Activated CD8-positive, alpha-beta T cell treated with anti-CD3 and anti-CD28 coated beads for 36 hours (primary cell): Measurements from ENCODE around the gene SLC38A1. TPM values are rescaled to one million over a fixed set of nuclear protein-coding genes. Genes with fewer than 3 reads are reported as not detected.

ENCODE experiments used
- ATAC-seq: fragments of 200-7000 bp; cut with Tn5 transposase; one replicate; pipeline ENCODE4 v1.10.0; 2021; ENCODE audit warnings: mild to moderate bottlenecking, moderate library complexity
- CTCF ChIA-PET: fragments of 350-600 bp; sonication (Branson Sonifier 250); formaldehyde crosslinking; loops from one replicate; lab custom pipeline; 2021; ENCODE audit warnings: antibody characterized with exemption; lab: Charles Lee
- POLR2A ChIA-PET: fragments of 350-600 bp; sonication (Branson Sonifier 250); formaldehyde crosslinking; loops from one replicate; lab custom pipeline; 2021; ENCODE audit warnings: antibody characterized with exemption; lab: Charles Lee
- DNase-seq: peaks from one replicate; pipeline ENCODE4 v3.0.0-alpha.2; 2020
- H3K27ac Mint-ChIP-seq: one replicate; pipeline ENCODE4 v1.8.0; 2021; ENCODE audit warnings: mild to moderate bottlenecking, mixed read lengths
- H3K27me3 Mint-ChIP-seq: one replicate; pipeline ENCODE4 v1.8.0; 2021; ENCODE audit warnings: mixed read lengths
- H3K36me3 Mint-ChIP-seq: one replicate; pipeline ENCODE4 v1.8.0; 2021; ENCODE audit warnings: low read depth, mixed read lengths
- H3K4me1 Mint-ChIP-seq: one replicate; pipeline ENCODE4 v1.8.0; 2021; ENCODE audit warnings: low read depth, mixed read lengths
- H3K4me3 Mint-ChIP-seq: one replicate; pipeline ENCODE4 v1.8.0; 2021; ENCODE audit warnings: mild to moderate bottlenecking, moderate library complexity, mixed read lengths
- H3K9me3 Mint-ChIP-seq: one replicate; pipeline ENCODE4 v1.8.0; 2021; ENCODE audit warnings: mixed read lengths
- CTCF ChIP-seq: fragments of 200-600 bp; IDR thresholded peaks from one replicate; pipeline ENCODE4 v1.8.0; 2022; ENCODE audit warnings: antibody characterized with exemption, mild to moderate bottlenecking
- intact Hi-C: fragments of 100-400 bp; cut with micrococcal nuclease; formaldehyde crosslinking; loops from one replicate; pipeline ENCODE4 v1.10.0; 2022
- total RNA-seq, 2 experiments: library from RNA; stranded (reverse); gene quantifications; one replicate each; pipeline ENCODE4 v1.2.3, GENCODE V29; 2021

The SLC38A1 gene
- total RNA-seq, 2 experiments from 2014 or later, result 167 to 168 TPM

GRCh38 chr12:46218322-46219095 is 50.3 kb downstream of the SLC38A1 start:
- Mint-ChIP-seq H3K4me1 (peaks cover 95% of the 10 kb centered on the region), H3K36me3 (peaks cover 86% of the 10 kb centered on the region), H3K9me3 (peaks cover 2% of the 10 kb centered on the region), H3K4me3 (peak overlapping the region; percentile 70), H3K27ac (peak overlapping the region; percentile 99), H3K27me3 (no peaks in the 10 kb centered on the region)
- peak; percentile 38 for DNase-seq
- no peak for TF ChIP-seq CTCF
- ATAC-seq, result no peak
- POLR2A ChIA-PET, result interaction anchor here (1.8 to 9.0 kb wide), 4 partner anchors 15 to 51 kb away, joined by 5 to 168 read pairs (median 28); partner anchors contain the start of gene SLC38A1
- CTCF ChIA-PET, result interaction anchor here (1.1 to 2.9 kb wide), 5 partner anchors 9 to 51 kb away, joined by 3 to 14 read pairs (median 5); partner anchors contain the start of gene SLC38A1
- intact Hi-C loops, result loop anchor here (1.0 to 5.0 kb wide), 3 partner anchors 8 to 154 kb away; partner anchors contain the start of gene SLC38A2

- DNase-seq, result peak; percentile 86
- CTCF ChIA-PET, result interaction anchor here (1.1 to 2.9 kb wide), 5 partner anchors 9 to 52 kb away, joined by 3 to 14 read pairs (median 5); partner anchors contain the start of gene SLC38A1
Measured at GRCh38 chr12:46217541-46218321, 51.1 kb downstream of the SLC38A1 start.

GRCh38 chr12:46214668-46215436 is 54.0 kb downstream of the SLC38A1 start:
- Mint-ChIP-seq H3K27ac (peak overlapping the region; percentile 99), H3K36me3 (peaks cover 84% of the 10 kb centered on the region), H3K4me1 (peaks cover 95% of the 10 kb centered on the region), H3K4me3 (peak overlapping the region; percentile 68), H3K27me3 (no peaks in the 10 kb centered on the region), H3K9me3 (no peaks in the 10 kb centered on the region)
- ATAC-seq (peak; percentile 64), DNase-seq (peak; percentile 94)
- intact Hi-C loops, result loop anchor here (5.0 kb wide), 1 partner anchor 157 kb away; the partner anchor contains the start of gene SLC38A2
- ChIA-PET POLR2A (interaction anchor here (0.6 to 9.0 kb wide), 14 partner anchors 8 to 157 kb away, joined by 3 to 168 read pairs (median 5); partner anchors contain the start of gene SLC38A1), CTCF (interaction anchor here (0.7 to 1.6 kb wide), 8 partner anchors 10 to 90 kb away, joined by 3 to 6 read pairs (median 4); partner anchors contain the start of gene SLC38A1)
- TF ChIP-seq CTCF, result no peak

More at GRCh38 chr12:46217541-46218321, 51.1 kb downstream of the SLC38A1 start:
- Mint-ChIP-seq H3K36me3 (peaks cover 86% of the 10 kb centered on the region), H3K27ac (peak overlapping the region; percentile 99), H3K9me3 (no peaks in the 10 kb centered on the region), H3K4me3 (peak overlapping the region; percentile 70), H3K27me3 (no peaks in the 10 kb centered on the region), H3K4me1 (peaks cover 95% of the 10 kb centered on the region)
- intact Hi-C loops, result loop anchor here (2.0 to 5.0 kb wide), 2 partner anchors 49 to 155 kb away; partner anchors contain the start of gene SLC38A2
- no peak for TF ChIP-seq CTCF
- POLR2A ChIA-PET, result interaction anchor here (1.1 to 9.0 kb wide), 8 partner anchors 9 to 1000 kb away, joined by 3 to 168 read pairs (median 4); partner anchors contain the start of gene SLC38A1
- ATAC-seq, result no peak

GRCh38 chr12:46212108-46212982 is 56.5 kb downstream of the SLC38A1 start:
- CTCF ChIA-PET, result no interaction called here
- H3K4me3 Mint-ChIP-seq, result peak overlapping the region; percentile 61
- H3K27ac Mint-ChIP-seq, result peak overlapping the region; percentile 97
- peaks cover 94% of the 10 kb centered on the region for H3K4me1 Mint-ChIP-seq
- ATAC-seq (no peak), DNase-seq (no peak)
- intact Hi-C loops, result no loop called here
- H3K36me3 Mint-ChIP-seq, result peaks cover 85% of the 10 kb centered on the region
- H3K9me3 Mint-ChIP-seq, result no peaks in the 10 kb centered on the region
- no peaks in the 10 kb centered on the region for H3K27me3 Mint-ChIP-seq
- POLR2A ChIA-PET, result interaction anchor here (0.6 to 9.0 kb wide), 2 partner anchors 57 to 459 kb away, joined by 3 to 168 read pairs; partner anchors contain the start of gene SLC38A1
- TF ChIP-seq CTCF, result no peak
